NCI-H69 (cell line): ENCODE measurements around the gene ACKR3.

Experiments used
- DNase-seq: peaks from one replicate; lab custom pipeline; 2025; lab: John Stamatoyannopoulos, UW

ACKR3 gene

DNA sequence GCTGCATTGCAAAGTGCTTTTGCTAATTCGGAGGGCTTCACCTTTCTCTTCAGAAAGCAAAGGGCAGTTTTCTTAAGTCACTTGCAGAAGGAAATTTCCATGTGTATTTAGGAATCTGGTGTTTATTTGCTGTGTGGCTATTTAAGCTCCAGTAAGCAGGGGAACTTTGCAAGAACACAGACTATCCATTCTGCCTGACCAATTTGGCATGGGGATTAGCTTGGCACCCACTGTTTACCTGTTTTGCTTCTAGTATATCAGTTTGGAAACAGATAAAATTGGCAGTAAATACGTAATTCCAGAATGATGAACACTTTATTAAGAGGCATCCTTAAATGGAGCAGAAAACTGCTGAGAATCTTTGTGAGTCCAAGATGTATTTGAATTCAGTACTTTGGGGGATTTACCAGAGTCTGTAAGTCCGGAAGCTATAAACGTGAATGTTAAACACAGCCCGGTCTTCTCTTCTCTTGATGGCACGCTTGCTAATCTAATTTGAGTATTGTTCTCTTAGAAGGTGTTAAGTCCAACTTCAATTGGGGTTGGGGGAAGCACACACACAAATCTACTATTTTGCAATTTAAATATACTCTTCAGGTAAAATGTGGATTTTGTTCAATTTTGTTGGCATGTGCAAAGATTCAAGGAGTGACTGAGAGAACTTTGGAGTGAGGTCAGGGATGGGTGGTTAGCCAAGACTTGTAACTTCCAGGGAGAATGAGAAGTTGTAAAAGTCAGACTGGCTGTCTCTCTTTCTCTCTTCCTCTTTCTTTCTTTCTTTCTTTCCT lies 650 bp downstream of the ACKR3 start:
- no peak for DNase-seq

GRCh38 chr2:236571145-236571544 lies 1.5 kb downstream of the ACKR3 start:
- DNase-seq, result no peak

DNA sequence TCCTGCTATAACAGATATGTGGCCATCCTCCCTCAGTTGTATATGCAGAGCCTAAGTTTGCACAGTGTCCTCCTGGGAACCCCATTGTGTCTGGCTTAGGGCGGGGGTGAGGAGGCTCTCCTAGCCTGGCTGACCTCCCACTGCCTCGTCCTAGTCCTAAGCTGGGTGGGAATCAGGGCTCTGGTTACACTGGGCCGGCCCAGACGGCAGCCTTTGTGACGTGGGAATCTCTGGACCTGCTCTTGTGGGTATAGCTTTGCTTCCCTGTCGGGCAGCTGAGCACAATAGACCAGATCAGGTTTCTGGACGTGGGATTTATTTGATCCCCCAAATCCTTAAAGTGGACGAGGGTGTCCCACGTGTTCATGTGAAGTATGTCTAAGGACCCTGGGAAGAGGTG lies 2.9 kb downstream of the ACKR3 start:
- DNase-seq, result peak; percentile 4

- DNase-seq, result no peak
These were observed 3.7 kb downstream of the ACKR3 start for GRCh38 chr2:236573066-236573929.

DNA sequence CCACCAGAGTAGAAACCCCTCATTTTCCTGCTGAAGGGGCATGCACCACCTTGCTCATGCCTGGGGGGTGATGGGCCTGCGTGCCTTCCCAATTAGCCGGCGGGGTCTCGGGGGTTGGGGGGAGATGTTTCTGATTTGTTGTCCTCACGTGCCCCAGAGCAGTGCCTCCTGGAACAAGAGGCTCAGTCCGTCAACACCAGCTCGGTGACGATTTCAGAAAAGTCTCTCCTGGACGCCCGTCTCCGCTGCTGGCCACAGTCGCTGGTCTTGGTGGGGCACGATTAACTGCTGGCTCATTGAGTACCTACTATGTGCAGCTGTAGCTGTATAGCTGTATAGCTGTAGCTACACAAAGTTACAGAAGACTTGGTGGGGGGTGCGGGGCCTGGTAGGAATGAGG lies 4.4 kb downstream of the ACKR3 start:
- DNase-seq, result no peak

DNA sequence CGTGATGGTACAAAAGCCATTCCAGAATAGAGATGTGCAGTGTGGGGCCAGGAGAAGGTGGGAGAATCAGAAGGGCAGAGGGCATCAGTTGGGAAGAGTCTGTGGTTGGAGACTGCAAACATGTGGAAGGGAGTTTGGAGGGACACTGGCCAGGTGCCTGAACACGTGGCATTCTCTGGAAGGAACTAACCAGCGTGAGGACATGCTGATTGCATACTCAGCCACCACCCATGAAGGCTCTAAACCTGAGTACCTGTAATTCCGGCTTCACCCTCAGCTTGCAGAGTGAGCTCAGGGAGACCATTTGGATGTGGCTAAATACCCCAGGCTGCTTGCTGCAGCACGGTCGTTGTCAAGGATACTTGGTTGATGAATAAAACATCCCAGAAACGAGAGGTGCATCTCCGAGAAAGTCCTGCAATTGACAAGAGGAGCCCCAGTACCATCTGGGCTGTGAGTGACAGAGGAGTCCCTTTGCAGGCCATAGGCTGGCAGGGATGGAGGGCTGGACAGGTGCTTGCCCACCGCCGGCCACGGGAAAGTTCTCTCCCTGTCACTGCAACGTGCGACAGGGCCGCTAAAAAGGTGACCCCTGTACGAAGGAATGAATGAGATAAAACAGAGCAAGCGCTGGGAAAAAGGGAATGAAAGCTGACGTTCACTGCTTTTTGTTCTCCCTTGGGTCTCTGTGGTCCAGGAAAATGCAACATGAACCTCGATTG lies 5.0 kb downstream of the ACKR3 start:
- DNase-seq, result no peak

GRCh38 chr2:236575510-236575909 lies 5.9 kb downstream of the ACKR3 start:
- no peak for DNase-seq

- no peak for DNase-seq
These were observed 6.5 kb downstream of the ACKR3 start for GRCh38 chr2:236576087-236576486.

- no peak for DNase-seq
These were observed 7.3 kb downstream of the ACKR3 start for GRCh38 chr2:236576953-236577352.

DNA sequence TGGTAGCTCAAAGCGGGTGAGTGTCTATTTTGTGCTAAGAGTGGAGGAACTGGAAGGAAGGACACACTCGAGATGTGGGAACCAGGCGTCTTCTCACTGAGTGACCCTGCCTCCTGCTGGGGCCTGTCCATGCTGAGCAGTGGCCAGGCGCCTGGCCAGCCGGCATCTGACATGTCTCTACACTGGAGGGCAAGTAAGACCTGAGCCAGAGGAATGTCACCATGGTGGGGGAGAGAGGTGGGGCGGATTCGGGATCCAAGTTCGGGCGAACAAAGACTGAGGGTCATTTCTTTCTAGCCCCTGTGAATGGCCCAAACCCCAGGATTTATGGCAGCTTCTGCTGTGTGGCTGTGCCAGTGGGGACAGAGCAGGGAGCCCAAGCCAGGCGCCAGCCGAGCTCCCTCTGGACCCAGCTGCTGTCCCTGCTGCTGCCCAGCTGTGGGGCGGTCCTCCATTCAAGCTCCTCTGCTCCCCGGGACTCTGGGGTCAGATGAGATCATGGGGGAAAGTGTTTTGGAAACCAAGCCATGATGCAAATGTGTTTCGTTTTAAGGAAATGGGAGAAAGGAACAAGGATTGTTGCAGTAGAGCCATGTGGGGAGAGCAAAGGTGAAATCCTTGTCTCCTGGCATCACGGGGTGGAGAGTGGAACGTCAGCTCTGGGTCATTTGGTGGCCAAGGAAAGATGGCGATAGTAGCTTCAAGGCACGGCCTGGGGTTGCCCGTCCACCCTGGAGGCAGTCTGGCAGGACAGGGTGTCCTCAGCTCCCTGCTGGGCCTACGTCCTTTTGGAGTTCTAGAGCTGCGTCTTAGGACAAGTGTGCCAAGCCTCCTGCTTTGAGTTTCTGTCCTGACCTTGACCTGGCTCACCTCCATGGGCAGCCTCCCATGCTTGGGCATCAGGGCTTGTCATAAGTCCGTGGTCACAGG lies 8.1 kb downstream of the ACKR3 start:
- DNase-seq, result no peak

DNA sequence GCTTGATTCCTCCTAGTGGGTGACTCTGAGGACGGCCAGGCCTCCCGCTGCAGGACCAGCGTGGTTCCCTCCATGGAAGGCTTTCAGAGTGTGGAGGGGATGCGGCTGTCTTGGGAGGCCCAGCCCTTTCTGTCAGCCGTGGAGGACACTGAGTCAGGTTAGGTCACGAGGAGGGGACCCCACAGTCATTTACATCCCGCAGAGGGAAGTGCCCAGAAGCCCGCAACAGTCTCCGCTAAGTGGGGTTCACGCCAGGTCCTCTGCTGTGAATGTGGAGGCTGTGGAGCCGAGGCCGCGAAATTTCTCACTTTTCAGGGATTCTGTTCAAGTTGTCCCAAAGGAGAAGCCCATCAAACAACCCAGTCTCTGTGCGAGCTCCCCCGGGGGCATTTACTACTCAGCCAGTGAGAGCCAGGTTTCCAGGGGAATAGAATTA lies 8.8 kb downstream of the ACKR3 start:
- DNase-seq, result no peak

- no peak for DNase-seq
These were observed 9.6 kb downstream of the ACKR3 start for GRCh38 chr2:236579048-236579745.

DNA sequence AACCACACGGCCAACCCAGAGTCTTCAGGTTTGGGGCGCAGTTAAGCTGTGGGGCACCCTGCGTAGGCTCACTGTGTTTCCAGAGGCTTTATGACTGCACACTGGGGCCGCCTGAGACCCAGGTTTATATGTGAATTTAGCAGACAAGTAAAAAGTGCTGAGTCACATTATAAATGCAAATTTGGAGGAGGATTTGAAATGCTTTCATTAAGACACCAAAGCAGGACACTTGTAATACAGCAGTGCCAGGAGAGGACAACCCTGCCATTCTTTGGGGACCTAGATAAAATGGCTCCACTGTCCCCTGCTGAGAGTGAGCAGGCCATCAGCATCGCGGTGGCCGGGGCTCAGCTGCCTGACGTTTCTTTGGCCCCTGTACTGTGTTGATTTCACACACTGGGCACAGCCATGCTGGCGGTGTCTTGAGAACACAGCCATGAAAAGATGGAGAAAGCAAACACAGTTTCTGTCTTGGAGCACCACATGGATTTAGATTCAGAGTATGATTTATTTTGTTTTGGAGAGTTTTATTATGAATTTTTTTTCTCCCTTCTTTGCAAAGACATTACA lies 10.2 kb downstream of the ACKR3 start:
- no peak for DNase-seq

GRCh38 chr2:236580746-236581355 lies 11.2 kb downstream of the ACKR3 start:
- DNase-seq, result no peak

DNA sequence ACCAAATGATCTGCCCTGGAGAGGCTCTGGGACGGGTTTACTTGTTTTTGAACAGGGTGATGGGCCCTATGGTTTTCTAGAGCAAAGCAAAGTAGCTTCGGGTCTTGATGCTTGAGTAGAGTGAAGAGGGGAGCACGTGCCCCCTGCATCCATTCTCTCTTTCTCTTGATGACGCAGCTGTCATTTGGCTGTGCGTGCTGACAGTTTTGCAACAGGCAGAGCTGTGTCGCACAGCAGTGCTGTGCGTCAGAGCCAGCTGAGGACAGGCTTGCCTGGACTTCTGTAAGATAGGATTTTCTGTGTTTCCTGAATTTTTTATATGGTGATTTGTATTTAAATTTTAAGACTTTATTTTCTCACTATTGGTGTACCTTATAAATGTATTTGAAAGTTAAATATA lies 11.9 kb downstream of the ACKR3 start:
- no peak for DNase-seq

DNA sequence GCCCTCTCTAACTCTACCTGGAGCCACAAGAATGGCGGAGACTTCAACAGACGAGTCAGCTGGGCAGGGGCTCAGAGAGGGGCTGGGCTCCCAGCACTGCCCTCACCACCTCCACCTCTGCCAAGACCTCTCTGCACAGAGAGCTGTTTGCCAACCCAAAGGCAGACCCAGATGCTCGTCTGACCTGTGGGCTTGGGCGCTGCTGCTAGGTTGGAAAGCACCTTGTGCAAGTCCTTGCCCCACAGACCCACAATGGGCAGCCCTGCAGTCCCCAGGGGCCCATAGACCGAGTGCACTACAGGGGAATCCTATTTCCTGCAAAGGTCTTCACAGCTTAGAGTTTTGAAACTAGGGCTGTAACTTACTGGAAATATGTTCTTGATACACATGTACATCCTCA lies 13.3 kb downstream of the ACKR3 start:
- no peak for DNase-seq

DNA sequence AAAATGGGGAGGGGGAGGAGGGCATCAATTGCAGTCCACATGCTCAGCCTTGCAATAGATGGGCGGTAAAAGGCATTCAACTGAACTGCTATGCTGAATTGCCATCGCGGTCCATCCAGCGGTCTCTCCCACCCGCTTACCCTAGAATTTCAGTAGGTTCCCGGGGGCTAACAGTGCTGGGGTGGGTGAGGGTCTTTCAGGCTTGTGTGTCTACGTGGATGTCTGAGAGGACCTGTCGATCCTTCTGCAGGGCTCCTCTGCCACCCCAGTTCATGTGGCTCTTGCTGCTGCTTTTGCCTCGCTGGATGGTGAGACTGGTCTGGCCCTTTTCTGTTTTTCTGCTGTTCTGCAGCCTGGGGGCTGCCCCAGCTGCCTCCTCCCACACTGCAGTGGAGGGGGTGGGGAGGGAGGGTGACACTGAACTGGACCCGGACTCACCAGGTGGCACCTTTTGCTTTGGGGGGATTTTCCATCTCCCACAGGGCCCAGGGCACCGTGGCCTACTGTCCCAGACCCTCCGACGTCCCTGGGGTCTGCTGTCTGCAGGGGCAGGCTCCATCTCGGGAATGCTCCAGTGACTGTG lies 14.1 kb downstream of the ACKR3 start:
- DNase-seq, result no peak

- no peak for DNase-seq
These were observed 15.1 kb downstream of the ACKR3 start for GRCh38 chr2:236584521-236585384.

GRCh38 chr2:236585966-236586365 lies 16.3 kb downstream of the ACKR3 start:
- no peak for DNase-seq
